NCI-H2081 (cell line): ENCODE results near the gene KMT2D.

ENCODE experiments used
- DNase-seq, 2 experiments: peaks; one replicate each; lab custom pipeline; 2025; lab: John Stamatoyannopoulos, UW

Gene KMT2D

GRCh38 chr12:49060237-49061156 lies at the start of gene KMT2D:
Gene KMT2D, minus strand, starts transcription at chr12:49060794. Its CDS starts 5,470 bp downstream, at chr12:49055324.
- DNase-seq, result peak; percentile 92 to 96

GRCh38 chr12:49109641-49110463 lies 49.3 kb upstream of the KMT2D start:
- no peak for DNase-seq

DNA sequence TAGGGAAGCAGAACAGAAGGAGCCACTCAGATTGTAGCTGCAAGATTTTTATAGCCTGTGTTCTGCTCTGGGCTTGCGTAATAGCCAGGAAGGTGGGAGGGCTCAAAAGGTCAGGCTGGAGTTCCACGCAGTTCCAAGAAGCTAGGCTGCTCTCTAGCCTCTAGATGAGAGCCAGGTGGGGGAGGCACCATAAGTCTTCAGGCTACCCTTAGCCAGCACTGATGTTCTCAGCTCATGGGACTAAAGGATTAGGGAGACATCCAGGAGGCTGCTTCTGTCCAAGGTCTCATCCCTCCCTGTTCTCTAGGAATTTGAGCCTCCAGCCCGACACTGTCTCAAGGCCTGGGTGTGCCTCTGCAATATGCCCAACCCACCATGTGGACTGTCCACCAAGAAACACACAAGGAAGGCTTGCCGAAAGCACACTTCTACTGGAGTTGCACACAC lies 48.4 kb upstream of the KMT2D start:
- no peak for DNase-seq

DNA sequence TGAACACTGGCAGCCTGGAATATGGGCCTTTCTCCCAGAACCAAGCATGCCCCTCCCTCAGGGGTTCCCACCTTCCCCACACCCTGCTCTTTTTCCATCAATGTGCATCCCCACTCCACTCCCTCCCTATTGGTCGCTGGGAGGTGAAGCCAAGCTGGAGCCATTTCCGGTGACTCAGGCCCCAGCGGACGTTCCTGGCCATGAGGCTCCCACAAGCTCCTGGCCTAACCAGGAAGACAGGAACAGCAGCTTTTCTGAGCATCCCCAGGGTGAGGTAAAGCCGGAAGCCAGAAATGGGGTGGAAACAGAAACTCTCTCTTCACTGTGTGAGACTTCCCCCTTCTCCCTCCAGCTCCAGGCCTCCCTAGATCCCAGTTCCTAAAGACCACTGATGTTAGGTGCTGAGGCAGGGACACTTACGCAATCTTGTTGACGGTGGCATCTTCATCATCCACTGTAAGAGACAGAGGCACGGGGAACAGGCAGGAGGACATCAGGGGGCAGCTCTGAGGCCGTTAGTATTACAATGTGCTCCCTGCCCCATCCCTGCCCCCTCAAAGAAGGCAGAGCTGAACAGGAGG lies 45.0 kb upstream of the KMT2D start:
- no peak for DNase-seq

GRCh38 chr12:49104822-49105221 lies 44.2 kb upstream of the KMT2D start:
- DNase-seq, result no peak

GRCh38 chr12:49100380-49100779 lies 39.8 kb upstream of the KMT2D start:
- no peak for DNase-seq

DNA sequence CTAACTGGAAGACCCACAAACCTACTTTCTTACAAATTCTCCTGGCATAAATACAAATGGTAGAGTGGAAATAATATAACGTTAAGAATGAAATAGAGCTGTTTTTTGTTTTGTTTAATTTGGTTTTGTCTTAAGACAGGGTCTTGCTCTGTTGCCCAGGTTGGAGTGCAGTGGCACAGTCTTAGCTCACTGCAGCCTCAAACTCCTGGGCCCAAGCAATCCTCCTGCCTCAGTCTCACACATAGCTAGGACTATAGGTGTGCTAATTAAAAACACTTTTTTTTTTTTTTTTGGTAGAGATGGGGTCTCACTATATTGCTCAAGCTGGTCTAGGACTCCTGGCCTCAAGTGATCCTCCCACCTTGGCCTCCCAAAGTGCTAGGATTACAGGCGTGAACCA lies 38.1 kb upstream of the KMT2D start:
- no peak for DNase-seq

DNA sequence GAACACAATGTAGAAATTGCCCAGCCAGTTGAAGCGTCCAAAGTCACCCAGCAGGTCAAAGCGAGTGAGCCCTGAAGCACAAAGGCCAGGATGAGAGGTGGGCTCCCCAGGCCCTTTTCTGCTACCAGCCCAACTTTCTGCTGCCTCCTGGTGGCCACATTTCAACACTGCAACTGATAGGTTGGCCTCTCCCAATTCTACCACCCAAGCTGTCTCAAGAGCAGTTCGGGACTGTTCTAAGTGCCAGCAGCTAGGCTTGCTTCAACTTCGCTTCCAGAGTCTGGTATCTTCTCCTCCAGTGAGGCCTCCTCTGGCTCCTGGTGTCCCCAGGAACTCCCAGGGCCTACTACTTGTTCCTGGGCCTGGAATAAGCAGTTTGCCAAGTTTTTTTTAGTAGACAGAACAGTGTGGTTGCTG lies 37.4 kb upstream of the KMT2D start:
- peak; percentile 26 to 31 for DNase-seq

DNA sequence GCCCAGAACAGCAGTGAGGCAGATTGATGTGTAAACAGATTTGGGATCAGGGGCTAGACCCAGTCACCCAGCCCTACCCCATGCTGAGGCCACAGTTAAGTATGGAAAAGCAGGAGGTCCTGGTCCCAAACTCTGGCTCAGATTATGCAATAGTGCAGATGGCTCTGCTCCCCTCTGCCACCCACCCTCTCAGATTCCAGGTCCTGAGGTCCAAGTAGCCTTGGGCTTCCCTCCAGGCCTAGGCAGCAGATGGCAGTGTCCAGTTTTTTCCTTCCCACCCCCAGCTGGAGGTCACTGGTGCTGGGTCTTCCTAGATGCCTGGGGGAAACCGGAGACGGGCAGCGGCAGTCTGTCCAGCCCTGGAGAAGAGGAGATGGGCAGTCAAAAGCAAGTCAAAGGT lies 36.8 kb upstream of the KMT2D start:
- DNase-seq, result no peak

GRCh38 chr12:49094975-49095365 lies 34.4 kb upstream of the KMT2D start:
- no peak for DNase-seq

DNA sequence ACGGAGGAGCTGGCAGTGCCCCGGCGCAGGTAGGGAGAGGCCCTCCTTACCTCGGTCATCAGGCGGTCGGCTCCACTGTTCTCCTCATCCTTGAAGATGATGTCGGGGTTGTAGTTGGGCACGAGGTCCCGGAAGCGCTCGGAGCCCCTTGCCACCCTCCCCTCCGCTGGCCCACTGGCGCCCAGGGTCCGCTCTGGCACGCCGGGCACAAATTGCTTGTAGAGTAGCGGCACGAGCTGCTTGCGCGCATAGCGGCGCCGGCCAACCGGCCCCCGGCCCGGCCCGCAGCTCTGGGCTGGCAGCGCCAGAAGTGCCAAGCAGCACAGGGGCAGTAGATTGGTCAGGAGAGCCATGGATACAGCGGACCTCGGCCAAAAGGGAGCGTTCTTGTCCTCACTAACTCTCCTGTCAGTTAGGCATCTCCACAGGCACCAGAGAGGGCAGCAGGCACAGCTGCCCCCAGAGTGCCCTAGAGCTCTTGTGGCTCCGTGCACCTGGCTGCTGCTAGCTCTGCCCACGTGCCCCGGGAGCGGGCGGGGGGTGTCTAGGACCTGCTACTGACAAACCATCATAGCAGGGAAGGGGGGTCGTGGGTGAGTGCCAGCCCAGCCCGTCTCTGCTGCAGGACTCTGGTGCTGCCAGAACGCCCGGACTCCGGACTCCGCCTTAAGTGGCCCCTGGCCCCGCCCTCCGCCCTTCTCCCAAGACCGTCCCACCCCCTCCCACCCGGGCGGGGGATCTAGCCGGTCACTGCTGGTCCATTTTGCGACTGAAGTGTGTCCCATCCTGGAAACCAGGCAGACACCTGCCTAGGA lies 33.8 kb upstream of the KMT2D start, which contains the start of gene DHH:
DHH (minus strand) TSS at position 642 of the 815 bp plus-strand sequence; CDS start at position 353, 289 bp downstream.
- DNase-seq, result peak; percentile 28 to 60

GRCh38 chr12:49093792-49094159 lies 33.2 kb upstream of the KMT2D start:
- no peak for DNase-seq

DNA sequence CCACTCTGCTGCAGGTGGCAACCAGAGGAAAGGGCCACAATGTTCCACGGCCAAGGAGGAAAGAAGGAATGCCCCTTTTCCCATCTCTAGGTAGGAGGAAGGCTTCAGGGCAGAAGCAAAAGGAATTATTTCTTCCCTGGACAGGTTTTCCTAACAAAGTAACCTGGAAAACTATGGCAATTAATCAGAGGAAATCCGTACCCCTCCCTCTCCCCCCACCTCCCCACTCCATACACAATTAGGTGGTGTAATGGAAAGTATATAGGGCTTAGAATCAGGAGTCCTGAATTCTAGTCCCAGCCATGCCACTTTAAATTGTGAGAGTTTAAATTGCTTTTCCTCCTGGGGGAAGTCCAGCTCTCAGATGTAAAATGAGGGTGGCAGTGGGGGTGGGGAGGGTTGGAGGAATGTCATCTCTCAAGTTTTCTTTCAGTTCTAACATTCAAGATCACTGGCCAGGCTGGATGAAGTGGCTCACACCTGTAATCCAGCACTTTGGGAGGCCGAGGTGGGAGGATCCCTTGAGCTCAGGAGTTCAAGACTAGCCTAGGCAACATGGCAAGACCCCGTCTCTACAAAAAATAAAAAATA lies 32.3 kb upstream of the KMT2D start:
- DNase-seq, result no peak

DNA sequence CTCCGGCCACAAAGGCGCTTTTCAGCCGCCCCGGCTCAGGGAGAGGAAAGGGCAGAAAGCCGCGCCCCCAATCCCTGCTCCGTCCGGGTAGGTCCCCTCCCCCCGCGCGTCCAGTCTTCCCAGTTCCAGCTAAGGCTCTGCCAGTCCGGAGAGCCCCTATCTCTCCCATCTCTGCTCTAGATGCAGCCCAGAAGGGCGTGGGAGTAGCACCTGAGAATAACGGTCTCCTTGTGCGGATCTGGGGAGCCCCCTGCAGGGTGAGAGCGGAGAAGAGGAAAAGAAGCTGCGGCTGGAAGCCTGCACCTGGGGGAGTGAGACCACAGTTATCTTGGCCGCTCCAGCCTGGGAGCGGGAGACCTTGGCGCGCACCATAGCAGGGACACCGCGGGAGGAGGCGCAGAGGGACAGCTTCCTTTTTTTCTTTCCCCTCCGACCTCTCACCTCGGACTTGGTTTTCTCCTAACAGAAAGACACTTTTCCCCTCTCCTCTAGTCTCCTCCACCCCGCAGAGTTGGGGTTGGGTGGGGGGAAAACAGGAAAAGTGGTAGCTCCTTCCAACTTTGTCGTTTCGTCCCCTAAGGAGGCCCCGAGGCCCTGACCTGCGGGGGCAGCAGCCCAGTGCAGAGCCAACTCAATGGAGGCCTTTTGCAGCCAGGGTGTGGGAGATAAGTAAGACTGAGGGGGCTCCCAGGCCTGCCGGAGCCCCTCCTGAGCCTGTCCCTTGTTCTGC lies 31.7 kb upstream of the KMT2D start:
- DNase-seq, result no peak

GRCh38 chr12:49091836-49092085 lies 31.2 kb upstream of the KMT2D start:
- DNase-seq, result no peak

DNA sequence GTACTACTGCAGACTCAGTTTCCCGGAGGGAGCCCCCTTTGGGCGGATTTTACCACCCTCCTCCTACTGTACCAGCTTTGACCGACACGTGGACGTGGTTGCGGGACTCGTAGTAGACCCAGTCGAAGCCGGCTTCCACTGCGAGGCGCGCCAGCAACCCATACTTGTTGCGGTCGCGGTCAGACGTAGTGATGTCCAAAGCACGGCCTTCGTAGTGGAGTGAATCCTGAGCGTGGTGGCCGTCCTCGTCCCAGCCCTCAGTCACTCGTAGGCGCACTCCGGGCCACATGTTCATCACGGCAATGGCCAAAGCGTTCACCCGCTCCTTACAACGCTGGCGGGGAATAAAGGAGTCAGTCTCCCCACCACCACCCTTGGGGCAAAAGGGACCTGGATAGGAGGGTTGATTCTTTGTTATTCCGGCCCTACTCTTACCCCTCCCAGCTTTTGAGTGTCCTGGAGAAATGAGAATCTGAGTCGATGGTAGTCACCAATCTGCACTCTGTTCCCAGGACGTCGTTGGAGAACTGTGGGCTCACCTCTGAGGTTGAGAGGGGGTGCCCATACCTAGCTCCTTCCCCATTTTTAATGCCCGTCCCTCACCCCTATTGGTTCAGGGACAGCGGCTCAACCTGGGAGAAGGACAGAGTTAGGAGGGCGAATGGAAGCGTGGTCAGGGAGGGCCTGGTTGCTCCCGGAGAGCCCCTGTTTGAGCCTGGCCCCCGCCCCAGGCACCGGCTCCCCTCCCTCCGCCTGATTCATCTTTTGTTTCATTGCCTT lies 30.7 kb upstream of the KMT2D start:
- no peak for DNase-seq

GRCh38 chr12:49089821-49090773 lies 29.5 kb upstream of the KMT2D start:
- DNase-seq, result peak in 1 of 2 experiments; percentile 32

DNA sequence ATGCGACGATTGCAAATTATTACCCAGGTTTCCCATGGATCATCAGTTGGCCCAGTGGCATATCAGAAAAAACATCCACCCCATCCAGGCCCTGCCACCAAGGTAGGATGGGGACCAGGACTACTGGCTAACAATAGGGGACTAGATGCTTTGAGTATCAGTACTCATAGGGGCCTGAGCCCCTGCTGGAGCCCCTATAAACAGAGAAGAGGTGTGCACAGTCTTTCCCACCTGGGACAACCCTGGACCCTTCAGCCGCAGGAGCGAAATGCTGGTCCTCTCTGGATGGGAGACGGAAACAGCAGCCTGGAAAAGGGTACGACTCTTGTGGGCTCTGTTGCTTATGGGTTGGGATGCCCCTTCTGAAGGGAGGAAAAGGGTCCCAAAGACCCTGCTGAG lies 28.3 kb upstream of the KMT2D start:
- DNase-seq, result no peak
